ENCODE measurements around the gene CEBPG.

- TF ChIP-seq POLR2A (IDR thresholded peaks at IDR 0.05) (no peak), CTCF (IDR thresholded peaks at IDR 0.05) (no peak)
Observed at GRCh38 chr19:33426621-33427361, 53.3 kb downstream of the CEBPG start.

All from heart left ventricle (tissue), 13 donors.